A549 (cell line): Measurements from ENCODE around the gene PLPP2. TPM values are rescaled to one million over a fixed set of nuclear protein-coding genes. Genes with fewer than 3 reads are reported as not detected.

ENCODE experiments used
- ATAC-seq, 2 experiments: fragments of 200-7000 bp in 1 of 2; fragments of >200 bp in 1 of 2; cut with Nextera tagmentation in 1 of 2; cut with Tn5 transposase in 1 of 2; 3 replicates each; pipeline versions ENCODE4 v1.8.0 to v1.9.1; 2018 to 2020; ENCODE audit warnings: mild to moderate bottlenecking in 1 of 2, moderate library complexity in 1 of 2
- CTCF ChIA-PET: fragments of 300-600 bp; sonication (Branson Sonifier 250); formaldehyde crosslinking; extraction: SDS; loops from one replicate; lab custom pipeline; 2021; ENCODE audit warnings: antibody characterized with exemption, inconsistent platforms; lab: Yijun Ruan, JAX
- POLR2A ChIA-PET: fragments of 350-600 bp; formaldehyde crosslinking; extraction: SDS; loops from one replicate; lab custom pipeline; 2021; ENCODE audit warnings: antibody characterized with exemption, inconsistent platforms; lab: Yijun Ruan, JAX
- DNase-seq, 2 experiments: peaks; one replicate each; pipeline versions ENCODE4 v3.0.0 to v3.0.0-alpha.2; 2011 to 2016; ENCODE audit warnings: low read depth in 1 of 2, low spot score in 1 of 2
- FAIRE-seq: peaks from 2 replicates; lab custom pipeline; 2011; peaks lifted over from hg19 to GRCh38; lab: Jason Lieb, UNC
- H3K27ac ChIP-seq, 2 experiments: fragments of >200 bp; sonication (Bioruptor Twin); formaldehyde crosslinking; 3 replicates each; pipeline ENCODE4 v1.5.1; 2016 to 2017
- H3K4me1 ChIP-seq: fragments of >200 bp; sonication (Bioruptor Twin); formaldehyde crosslinking; 3 replicates; pipeline ENCODE4 v1.6.1; 2016
- H3K4me2 ChIP-seq: fragments of >200 bp; sonication (Bioruptor Twin); formaldehyde crosslinking; 3 replicates; pipeline ENCODE4 v1.6.1; 2016
- H3K4me3 ChIP-seq: fragments of >200 bp; sonication (Bioruptor Twin); formaldehyde crosslinking; 3 replicates; pipeline ENCODE4 v1.5.1; 2016
- H3K9me3 ChIP-seq: fragments of >200 bp; sonication (Bioruptor Twin); formaldehyde crosslinking; 3 replicates; pipeline ENCODE4 v1.6.1; 2016
- BHLHE40 ChIP-seq: IDR thresholded peaks from 2 replicates; pipeline ENCODE4 v1.6.1; 2012; ENCODE audit warnings: low read depth, low read length, inconsistent platforms
- CHD2 ChIP-seq: fragments of 150-350 bp; IDR thresholded peaks from 2 replicates; pipeline ENCODE4 v1.6.1; 2014; ENCODE audit warnings: low read length; ENCODE audit not compliant: partially characterized antibody
- EHMT2 ChIP-seq: fragments of 200-600 bp; sonication (generic); IDR thresholded peaks from 2 replicates; pipeline ENCODE4 v1.6.1; 2016; ENCODE audit warnings: antibody characterized with exemption, low read depth, mild to moderate bottlenecking, moderate library complexity
- EP300 ChIP-seq, 2 experiments: fragments of >200 bp; sonication (Bioruptor Twin); formaldehyde crosslinking; IDR thresholded peaks; 2 replicates in 1 of 2; 3 replicates in 1 of 2; pipeline ENCODE4 v1.6.1; 2016 to 2017
- ESRRA ChIP-seq: fragments of 150-350 bp; IDR thresholded peaks from 2 replicates; pipeline ENCODE4 v1.6.1; 2014; ENCODE audit warnings: mild to moderate bottlenecking, low read length, borderline replicate concordance
- FOXS1 ChIP-seq: fragments of 250-450 bp; sonication (Bioruptor Pico); IDR thresholded peaks from 2 replicates; pipeline ENCODE4 v1.5.0; 2020; ENCODE audit warnings: mild to moderate bottlenecking, moderate library complexity
- HEYL ChIP-seq: fragments of 250-450 bp; sonication (Bioruptor Pico); IDR thresholded peaks from 2 replicates; pipeline ENCODE4 v1.8.0; 2021; ENCODE audit warnings: mild to moderate bottlenecking, moderate library complexity
- MAFK ChIP-seq: fragments of 450-650 bp; IDR thresholded peaks from 2 replicates; pipeline ENCODE4 v1.6.1; 2014; ENCODE audit not compliant: partially characterized antibody
- MAZ ChIP-seq: fragments of 150-350 bp; IDR thresholded peaks from 2 replicates; pipeline ENCODE4 v1.6.1; 2014; ENCODE audit warnings: antibody characterized with exemption, low read depth, low read length, borderline replicate concordance
- MYC ChIP-seq: IDR thresholded peaks from 2 replicates; pipeline ENCODE4 v1.6.1; 2012; ENCODE audit warnings: mild to moderate bottlenecking, inconsistent platforms, low read length, improper control_type of control experiment, borderline replicate concordance
- NFE2L2 ChIP-seq: fragments of 150-350 bp; conservative IDR thresholded peaks from 2 replicates; pipeline ENCODE4 v1.6.1; 2014; ENCODE audit warnings: low read length
- NR3C1 ChIP-seq: fragments of >200 bp; sonication (Bioruptor Twin); formaldehyde crosslinking; IDR thresholded peaks from 3 replicates; pipeline ENCODE4 v1.6.1; 2017
- PHF8 ChIP-seq: fragments of 200-600 bp; sonication (generic); IDR thresholded peaks from 2 replicates; pipeline ENCODE4 v1.6.1; 2016; ENCODE audit warnings: low read depth, mild to moderate bottlenecking, antibody characterized with exemption, moderate library complexity, borderline replicate concordance
- POLR2A ChIP-seq: IDR thresholded peaks from 2 replicates; pipeline ENCODE4 v1.6.1; 2012; ENCODE audit warnings: mild to moderate bottlenecking, low read length
- RFX5 ChIP-seq: fragments of 450-650 bp; IDR thresholded peaks from 2 replicates; pipeline ENCODE4 v1.7.1; 2014; ENCODE audit warnings: antibody characterized with exemption, mild to moderate bottlenecking, moderate library complexity
- SMC3 ChIP-seq: fragments of >200 bp; sonication (Bioruptor Twin); formaldehyde crosslinking; IDR thresholded peaks from 3 replicates; pipeline ENCODE4 v1.6.1; 2018; ENCODE audit warnings: inconsistent platforms
- SREBF2 ChIP-seq: fragments of 450-650 bp; IDR thresholded peaks from 2 replicates; pipeline ENCODE4 v1.6.1; 2014; ENCODE audit warnings: mild to moderate bottlenecking, moderate library complexity
- USF2 ChIP-seq: fragments of 450-650 bp; IDR thresholded peaks from 2 replicates; pipeline ENCODE4 v1.6.1; 2014; ENCODE audit warnings: antibody characterized with exemption
- ZC3H11A ChIP-seq: fragments of 450-650 bp; IDR thresholded peaks from 2 replicates; pipeline ENCODE4 v1.6.1; 2014; ENCODE audit warnings: antibody characterized with exemption, mild to moderate bottlenecking
- ZFP36 ChIP-seq: fragments of 450-650 bp; IDR thresholded peaks from 2 replicates; pipeline ENCODE4 v1.6.1; 2014; ENCODE audit warnings: borderline replicate concordance; ENCODE audit not compliant: partially characterized antibody
- ZSCAN20 ChIP-seq: fragments of 250-450 bp; sonication (Bioruptor Pico); IDR thresholded peaks from 2 replicates; pipeline ENCODE4 v1.8.0; 2022; ENCODE audit warnings: mild to moderate bottlenecking, moderate library complexity
- WGBS: methylation state at CpG from one replicate; pipeline ENCODE4 v1.1.6; 2017; ENCODE audit errors: missing lambda C conversion rate; 5-methylcytosine and 5-hydroxymethylcytosine counted together
- polyA plus RNA-seq, 4 experiments: library from polyadenylated mRNA; depleted of rRNA in 3 of 4; stranded (reverse); fragments of >200 nt; fragmentation: RNase III in 1 of 4; extraction: RNeasy Plus Mini Kit Qiagen cat#74134 plus additional on column Dnase treatment in 1 of 4; gene quantifications; 2 replicates in 3 of 4; 3 replicates in 1 of 4; pipeline ENCODE4 v1.2.3, GENCODE V29; 2011 to 2017
- TF ChIP-seq, protein P1 (sequence below): fragments of 200-600 bp; sonication (generic); IDR thresholded peaks from 2 replicates; pipeline ENCODE4 v1.6.1; 2016; ENCODE audit warnings: antibody characterized with exemption, mild to moderate bottlenecking, moderate library complexity
- TF ChIP-seq, protein P2 (sequence below): fragments of 250-450 bp; sonication (Bioruptor Pico); IDR thresholded peaks from 2 replicates; pipeline ENCODE4 v1.5.0; 2021; ENCODE audit warnings: mild to moderate bottlenecking, moderate library complexity, borderline replicate concordance

Gene PLPP2
- polyA plus RNA-seq, 2 of the 4 experiments (the other 2 are of a cell fraction): 44.2 to 100 TPM

GRCh38 chr19:296476-297225 is 5.4 kb upstream of the PLPP2 start:
- ChIA-PET POLR2A (no interaction called here), CTCF (interaction anchor here (1.2 kb wide), 2 partner anchors 8 to 10 kb away, joined by 4 to 5 read pairs; no protein-coding TSS in a partner anchor)
- H3K27ac ChIP-seq: no peak overlapping the region
- ATAC-seq (no peak), FAIRE-seq (no peak)
- H3K4me1 ChIP-seq: 0 out of 3 replicates have a peak, but pooled peaks cover 4% of the 10 kb centered on the region
- TF ChIP-seq HEYL (no peak), NR3C1 (no peak), ZFP36 (no peak), POLR2A (no peak), EHMT2 (no peak), MAZ (no peak)
- TF ChIP-seq, all 56 proteins: peak for 0
- WGBS: 97% methylated on average over 12 of the region's 22 CpGs
- no peak for DNase-seq
- Histone ChIP-seq H3K4me3 (no peak overlapping the region), H3K9me3 (no peaks in the 10 kb centered on the region), H3K4me2 (no peak overlapping the region)

DNA sequence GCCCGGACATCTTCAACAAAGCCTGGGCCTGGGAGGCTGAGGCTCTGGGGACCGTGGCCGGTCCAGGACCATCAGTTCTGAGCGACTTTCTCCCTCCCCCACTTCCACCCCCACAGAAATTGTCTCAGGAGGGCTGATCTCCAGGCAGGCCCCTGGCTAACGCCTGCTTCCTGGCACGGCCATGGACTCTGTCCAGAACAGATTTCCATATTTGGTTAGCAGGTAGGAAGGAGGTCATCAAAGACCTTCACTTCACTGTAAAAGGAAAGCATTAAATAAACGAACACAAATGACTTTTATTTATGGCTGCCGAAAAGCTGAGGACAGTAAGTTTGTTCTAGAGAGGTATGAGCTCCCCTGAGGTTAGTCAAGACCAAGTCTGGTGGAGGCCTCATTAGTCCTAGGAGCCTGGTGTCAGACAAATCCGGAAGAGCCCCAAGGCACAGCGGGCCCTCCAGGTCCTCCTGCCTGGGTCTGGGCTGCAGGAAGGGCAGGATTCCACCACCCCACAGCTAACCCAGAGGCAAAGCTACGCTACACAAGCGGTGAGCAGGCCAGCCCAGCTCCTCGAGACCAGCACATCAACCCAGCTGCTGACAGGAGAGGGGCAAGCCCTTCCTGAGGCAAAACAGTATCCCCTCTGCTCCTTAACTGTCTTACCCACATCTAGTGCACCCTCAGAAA is 4.6 kb upstream of the PLPP2 start:
- no peak overlapping the region for H3K4me2 ChIP-seq
- no peaks in the 10 kb centered on the region for H3K9me3 ChIP-seq
- FAIRE-seq (no peak), DNase-seq (no peak), ATAC-seq (no peak)
- H3K4me1 ChIP-seq: 0 out of 3 replicates have a peak, but pooled peaks cover 4% of the 10 kb centered on the region
- WGBS: 54% methylated on average over 4 of the region's 13 CpGs
- POLR2A ChIA-PET: no interaction called here
- H3K4me3 ChIP-seq: no peak overlapping the region
- CTCF ChIA-PET: interaction anchor here (1.0 to 1.2 kb wide), 4 partner anchors 9 to 18 kb away, joined by 3 to 6 read pairs (median 4); no protein-coding TSS in a partner anchor
- H3K27ac ChIP-seq: no peak overlapping the region
- TF ChIP-seq RFX5 (no peak), PHF8 (no peak), ZSCAN20 (CRISPR knock-in tag) (no peak), FOXS1 (CRISPR knock-in tag) (no peak), NR3C1 (no peak), EP300 (IDR thresholded peaks at IDR 0.05) (no peak), BHLHE40 (no peak), ZC3H11A (no peak), MAFK (no peak), MYC (no peak), SREBF2 (no peak), NFE2L2 (no peak), CHD2 (no peak), USF2 (no peak), SMC3 (no peak), ESRRA (no peak), POLR2A (no peak)
- TF ChIP-seq, protein P1, sequence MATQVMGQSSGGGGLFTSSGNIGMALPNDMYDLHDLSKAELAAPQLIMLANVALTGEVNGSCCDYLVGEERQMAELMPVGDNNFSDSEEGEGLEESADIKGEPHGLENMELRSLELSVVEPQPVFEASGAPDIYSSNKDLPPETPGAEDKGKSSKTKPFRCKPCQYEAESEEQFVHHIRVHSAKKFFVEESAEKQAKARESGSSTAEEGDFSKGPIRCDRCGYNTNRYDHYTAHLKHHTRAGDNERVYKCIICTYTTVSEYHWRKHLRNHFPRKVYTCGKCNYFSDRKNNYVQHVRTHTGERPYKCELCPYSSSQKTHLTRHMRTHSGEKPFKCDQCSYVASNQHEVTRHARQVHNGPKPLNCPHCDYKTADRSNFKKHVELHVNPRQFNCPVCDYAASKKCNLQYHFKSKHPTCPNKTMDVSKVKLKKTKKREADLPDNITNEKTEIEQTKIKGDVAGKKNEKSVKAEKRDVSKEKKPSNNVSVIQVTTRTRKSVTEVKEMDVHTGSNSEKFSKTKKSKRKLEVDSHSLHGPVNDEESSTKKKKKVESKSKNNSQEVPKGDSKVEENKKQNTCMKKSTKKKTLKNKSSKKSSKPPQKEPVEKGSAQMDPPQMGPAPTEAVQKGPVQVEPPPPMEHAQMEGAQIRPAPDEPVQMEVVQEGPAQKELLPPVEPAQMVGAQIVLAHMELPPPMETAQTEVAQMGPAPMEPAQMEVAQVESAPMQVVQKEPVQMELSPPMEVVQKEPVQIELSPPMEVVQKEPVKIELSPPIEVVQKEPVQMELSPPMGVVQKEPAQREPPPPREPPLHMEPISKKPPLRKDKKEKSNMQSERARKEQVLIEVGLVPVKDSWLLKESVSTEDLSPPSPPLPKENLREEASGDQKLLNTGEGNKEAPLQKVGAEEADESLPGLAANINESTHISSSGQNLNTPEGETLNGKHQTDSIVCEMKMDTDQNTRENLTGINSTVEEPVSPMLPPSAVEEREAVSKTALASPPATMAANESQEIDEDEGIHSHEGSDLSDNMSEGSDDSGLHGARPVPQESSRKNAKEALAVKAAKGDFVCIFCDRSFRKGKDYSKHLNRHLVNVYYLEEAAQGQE: no peak
- TF ChIP-seq, protein P2, sequence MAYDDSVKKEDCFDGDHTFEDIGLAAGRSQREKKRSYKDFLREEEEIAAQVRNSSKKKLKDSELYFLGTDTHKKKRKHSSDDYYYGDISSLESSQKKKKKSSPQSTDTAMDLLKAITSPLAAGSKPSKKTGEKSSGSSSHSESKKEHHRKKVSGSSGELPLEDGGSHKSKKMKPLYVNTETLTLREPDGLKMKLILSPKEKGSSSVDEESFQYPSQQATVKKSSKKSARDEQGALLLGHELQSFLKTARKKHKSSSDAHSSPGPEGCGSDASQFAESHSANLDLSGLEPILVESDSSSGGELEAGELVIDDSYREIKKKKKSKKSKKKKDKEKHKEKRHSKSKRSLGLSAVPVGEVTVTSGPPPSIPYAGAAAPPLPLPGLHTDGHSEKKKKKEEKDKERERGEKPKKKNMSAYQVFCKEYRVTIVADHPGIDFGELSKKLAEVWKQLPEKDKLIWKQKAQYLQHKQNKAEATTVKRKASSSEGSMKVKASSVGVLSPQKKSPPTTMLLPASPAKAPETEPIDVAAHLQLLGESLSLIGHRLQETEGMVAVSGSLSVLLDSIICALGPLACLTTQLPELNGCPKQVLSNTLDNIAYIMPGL (CRISPR knock-in tag): no peak
